EL (cell line): Measurements from ENCODE around the gene PDCL2.
"Not testable (repeated sequence)": the region's sequence is repeated elsewhere in the genome, so short reads cannot be mapped to it uniquely, and the experiment has no call there.

Experiments
- DNase-seq: peaks from one replicate; pipeline ENCODE4 v3.0.0-alpha.2; 2016

PDCL2 gene

GRCh38 chr4:55582773-55583172 lies 9.3 kb downstream of the PDCL2 start:
- not testable (repeated sequence) for DNase-seq

GRCh38 chr4:55578341-55579010 lies 13.6 kb downstream of the PDCL2 start:
- DNase-seq = no peak

GRCh38 chr4:55575513-55575912 lies 16.5 kb downstream of the PDCL2 start:
- no peak for DNase-seq

- DNase-seq = peak; percentile 8
Measured at GRCh38 chr4:55574252-55574651, 17.8 kb downstream of the PDCL2 start.

GRCh38 chr4:55571806-55572205 lies 20.2 kb downstream of the PDCL2 start:
- no peak for DNase-seq

- no peak for DNase-seq
Measured at GRCh38 chr4:55568905-55569504, 23.0 kb downstream of the PDCL2 start.

- no peak for DNase-seq
Measured at GRCh38 chr4:55561889-55562288, 30.2 kb downstream of the PDCL2 start.

- no peak for DNase-seq
Measured at GRCh38 chr4:55560096-55560495, 31.9 kb downstream of the PDCL2 start.

GRCh38 chr4:55554453-55555030 lies 37.5 kb downstream of the PDCL2 start:
- DNase-seq = peak; percentile 52

GRCh38 chr4:55553441-55554201 lies 38.4 kb downstream of the PDCL2 start:
- DNase-seq = peak; percentile 90

GRCh38 chr4:55551964-55552363 lies 40.1 kb downstream of the PDCL2 start:
- not testable (repeated sequence) for DNase-seq

- peak; percentile 79 for DNase-seq
Measured at GRCh38 chr4:55549888-55550287, 42.2 kb downstream of the PDCL2 start.

GRCh38 chr4:55547918-55548317 lies 44.1 kb downstream of the PDCL2 start:
- DNase-seq = no peak

- no peak for DNase-seq
Measured at GRCh38 chr4:55547466-55547770, 44.6 kb downstream of the PDCL2 start.

GRCh38 chr4:55546756-55547465 lies 45.1 kb downstream of the PDCL2 start, which contains the start of gene CLOCK:
TSS of gene CLOCK (minus strand) at chr4:55546909. CDS start at chr4:55482785, 64,124 bp downstream.
- DNase-seq = peak; percentile 88

GRCh38 chr4:55546506-55546755 lies 45.6 kb downstream of the PDCL2 start:
- DNase-seq = no peak

- DNase-seq = peak; percentile 69
Measured at GRCh38 chr4:55545641-55546505, 46.2 kb downstream of the PDCL2 start.

- DNase-seq = peak; percentile 46
Measured at GRCh38 chr4:55545151-55545550, 46.9 kb downstream of the PDCL2 start.

GRCh38 chr4:55543858-55544257 lies 48.2 kb downstream of the PDCL2 start:
- DNase-seq = peak; percentile 38

GRCh38 chr4:55540271-55540670 lies 51.8 kb downstream of the PDCL2 start:
- DNase-seq = no peak

- no peak for DNase-seq
Measured at GRCh38 chr4:55539658-55540057, 52.4 kb downstream of the PDCL2 start.

GRCh38 chr4:55538531-55538930 lies 53.5 kb downstream of the PDCL2 start:
- DNase-seq = no peak
